Gastroesophageal sphincter (tissue), 4 donors: Measurements from ENCODE around the gene C15orf39. TPM values are rescaled to one million over a fixed set of nuclear protein-coding genes. Genes with fewer than 3 reads are reported as not detected.

Source experiments
- ATAC-seq: fragments of 150-250 bp; one replicate; pipeline ENCODE4 v1.9.1; 2016; ENCODE audit warnings: mild to moderate bottlenecking, moderate library complexity
- H3K27ac ChIP-seq, 4 donors: fragments of 200-600 bp; sonication (generic) in 3 of 4; 1 replicate in 3 of 4; 2 replicates in 1 of 4; pipeline ENCODE4 v1.5.1; 2016 to 2019
- H3K27me3 ChIP-seq: fragments of 200-600 bp; sonication (generic); one replicate; pipeline ENCODE4 v1.5.1; 2019
- H3K36me3 ChIP-seq, 2 donors: fragments of 200-600 bp; sonication (generic); one replicate each; pipeline ENCODE4 v1.5.1; 2019; ENCODE audit warnings: control low read depth in 1 of 2
- H3K4me1 ChIP-seq, 3 donors: fragments of 200-600 bp; sonication (generic); 1 replicate in 2 of 3; 2 replicates in 1 of 3; pipeline ENCODE4 v1.5.1; 2016 to 2019; ENCODE audit warnings: control low read depth in 2 of 3
- H3K4me3 ChIP-seq, 2 donors: fragments of 200-600 bp; sonication (generic); one replicate each; pipeline ENCODE4 v1.5.1; 2019; ENCODE audit warnings: mild to moderate bottlenecking in 1 of 2, moderate library complexity in 1 of 2
- H3K9me3 ChIP-seq, 3 donors: fragments of 200-600 bp; sonication (generic); one replicate each; pipeline ENCODE4 v1.5.1; 2017 to 2019; ENCODE audit warnings: control low read depth in 2 of 3
- EP300 ChIP-seq: sonication (generic); formaldehyde crosslinking; IDR thresholded peaks from one replicate; pipeline ENCODE4 v1.6.1; 2017; ENCODE audit warnings: antibody characterized with exemption, mild to moderate bottlenecking
- POLR2A ChIP-seq, 2 donors: fragments of 450-650 bp; IDR thresholded peaks; one replicate each; pipeline ENCODE4 v1.6.1; 2017; ENCODE audit warnings: antibody characterized with exemption in 2 of 2, mild to moderate bottlenecking in 2 of 2, moderate library complexity in 1 of 2
- POLR2AphosphoS5 ChIP-seq: sonication (generic); formaldehyde crosslinking; IDR thresholded peaks from one replicate; pipeline ENCODE4 v1.6.1; 2017; ENCODE audit warnings: antibody characterized with exemption
- WGBS, 2 donors: methylation state at CpG; one replicate each; pipeline ENCODE4 v1.1.5; 2018; ENCODE audit warnings: low coverage in 1 of 2; 5-methylcytosine and 5-hydroxymethylcytosine counted together
- total RNA-seq, 4 donors: library from RNA; depleted of rRNA; stranded (reverse); fragments of >200 nt; gene quantifications; one replicate each; pipeline ENCODE4 v1.1.0, GENCODE V29; 2016
- TF ChIP-seq, protein P1 (sequence below), 4 experiments: fragments of 200-600 bp in 2 of 4; fragments of 450-650 bp in 2 of 4; sonication (generic) in 1 of 4; IDR thresholded peaks; one replicate each; pipeline ENCODE4 v1.5.1; 2017 to 2019; ENCODE audit warnings: antibody characterized with exemption in 4 of 4, mild to moderate bottlenecking in 2 of 4, moderate library complexity in 2 of 4

The C15orf39 gene
- total RNA-seq, 4 donors from 2014 or later, result 7.3 to 13.2 (median 11.5) TPM

DNA sequence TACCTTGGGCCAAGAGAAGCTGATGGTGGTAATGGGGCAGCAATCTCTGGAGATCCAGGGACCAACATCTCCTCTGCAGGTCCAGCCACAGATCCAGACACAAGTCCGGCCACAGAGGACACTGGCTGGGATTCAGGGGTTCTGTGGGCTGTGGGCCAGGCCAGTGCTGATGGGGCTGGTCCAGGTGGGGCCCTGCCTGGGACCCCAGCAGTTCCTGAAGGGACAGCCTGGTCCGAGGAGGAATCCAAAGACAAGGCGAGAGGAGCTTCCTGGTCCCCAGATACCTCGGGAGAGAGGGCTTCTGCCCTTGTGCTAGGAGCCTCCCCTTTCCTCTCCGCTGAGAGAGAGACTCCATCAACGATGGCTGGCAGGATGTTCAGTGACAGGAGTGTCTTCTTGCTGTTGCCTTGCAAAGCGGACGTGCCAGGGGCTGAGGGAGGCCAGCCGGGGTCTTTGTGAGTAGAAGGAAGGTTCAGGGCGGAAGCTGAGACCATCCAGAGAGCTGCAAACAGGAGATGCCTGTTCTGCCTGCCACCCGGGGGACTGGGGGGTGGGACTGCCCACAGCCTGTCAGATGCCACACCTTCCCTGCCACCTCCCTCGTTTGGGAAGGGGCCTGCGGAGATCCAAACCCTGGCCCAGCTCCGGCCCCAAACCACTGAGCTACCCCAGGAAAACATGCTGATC lies 32.0 kb downstream of the C15orf39 start:
- Histone ChIP-seq H3K27ac (no peak overlapping the region), H3K4me1 (no peaks in the 10 kb centered on the region), H3K4me3 (no peak overlapping the region), H3K9me3 (no peaks in the 10 kb centered on the region), H3K36me3 (no peaks in the 10 kb centered on the region), H3K27me3 (peaks cover 73% of the 10 kb centered on the region)
- no peak for ATAC-seq
- WGBS, 2 donors, result 60% methylated on average over 2 of the region's 14 CpGs; no CpG with 5 or more reads in 1 of the 2 donors
- no peak for TF ChIP-seq POLR2A (IDR thresholded peaks at IDR 0.05)
- no peak for TF ChIP-seq EP300
- TF ChIP-seq, protein P1, sequence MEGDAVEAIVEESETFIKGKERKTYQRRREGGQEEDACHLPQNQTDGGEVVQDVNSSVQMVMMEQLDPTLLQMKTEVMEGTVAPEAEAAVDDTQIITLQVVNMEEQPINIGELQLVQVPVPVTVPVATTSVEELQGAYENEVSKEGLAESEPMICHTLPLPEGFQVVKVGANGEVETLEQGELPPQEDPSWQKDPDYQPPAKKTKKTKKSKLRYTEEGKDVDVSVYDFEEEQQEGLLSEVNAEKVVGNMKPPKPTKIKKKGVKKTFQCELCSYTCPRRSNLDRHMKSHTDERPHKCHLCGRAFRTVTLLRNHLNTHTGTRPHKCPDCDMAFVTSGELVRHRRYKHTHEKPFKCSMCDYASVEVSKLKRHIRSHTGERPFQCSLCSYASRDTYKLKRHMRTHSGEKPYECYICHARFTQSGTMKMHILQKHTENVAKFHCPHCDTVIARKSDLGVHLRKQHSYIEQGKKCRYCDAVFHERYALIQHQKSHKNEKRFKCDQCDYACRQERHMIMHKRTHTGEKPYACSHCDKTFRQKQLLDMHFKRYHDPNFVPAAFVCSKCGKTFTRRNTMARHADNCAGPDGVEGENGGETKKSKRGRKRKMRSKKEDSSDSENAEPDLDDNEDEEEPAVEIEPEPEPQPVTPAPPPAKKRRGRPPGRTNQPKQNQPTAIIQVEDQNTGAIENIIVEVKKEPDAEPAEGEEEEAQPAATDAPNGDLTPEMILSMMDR (IDR thresholded peaks at IDR 0.05), result no peak
- no peak for TF ChIP-seq POLR2AphosphoS5

DNA sequence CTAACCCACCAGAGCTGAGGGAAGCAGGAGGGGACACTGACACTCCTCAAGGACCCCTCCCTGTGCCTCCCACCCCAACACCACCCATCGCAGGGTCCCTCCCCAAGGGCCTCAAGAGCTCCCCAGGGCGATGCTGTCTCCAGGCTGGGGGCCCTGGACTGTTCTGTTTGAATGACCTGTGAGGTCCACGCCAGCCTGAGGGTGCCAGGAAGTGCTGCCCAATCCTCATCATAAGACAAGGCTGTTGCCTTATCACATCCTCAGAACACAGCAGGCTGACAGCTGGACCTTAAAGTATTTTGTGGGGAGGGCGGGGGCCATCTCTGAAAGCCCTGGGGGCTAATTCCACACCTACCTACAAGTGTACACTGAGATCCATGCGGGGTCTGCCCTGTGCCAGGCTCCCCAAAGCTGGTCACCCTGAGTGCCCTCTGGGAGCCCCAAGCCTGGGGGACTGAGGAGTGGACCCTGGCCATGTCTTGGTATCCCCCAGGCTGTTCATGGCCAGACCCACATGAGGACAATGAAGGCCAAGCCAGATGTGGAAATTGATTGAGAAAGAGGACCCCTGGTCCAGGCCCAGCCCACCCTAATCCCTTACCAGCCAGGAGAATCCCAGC lies 32.6 kb downstream of the C15orf39 start:
- WGBS, 2 donors, result no CpG with 5 or more reads among the region's 5 CpGs
- Histone ChIP-seq H3K27me3 (peaks cover 66% of the 10 kb centered on the region), H3K4me3 (no peak overlapping the region), H3K27ac (no peak overlapping the region), H3K4me1 (no peaks in the 10 kb centered on the region), H3K36me3 (no peaks in the 10 kb centered on the region), H3K9me3 (no peaks in the 10 kb centered on the region)
- no peak for TF ChIP-seq EP300
- TF ChIP-seq POLR2AphosphoS5, result no peak
- no peak for TF ChIP-seq POLR2A (IDR thresholded peaks at IDR 0.05)
- TF ChIP-seq, protein P1 (IDR thresholded peaks at IDR 0.05), result no peak
- no peak for ATAC-seq

DNA sequence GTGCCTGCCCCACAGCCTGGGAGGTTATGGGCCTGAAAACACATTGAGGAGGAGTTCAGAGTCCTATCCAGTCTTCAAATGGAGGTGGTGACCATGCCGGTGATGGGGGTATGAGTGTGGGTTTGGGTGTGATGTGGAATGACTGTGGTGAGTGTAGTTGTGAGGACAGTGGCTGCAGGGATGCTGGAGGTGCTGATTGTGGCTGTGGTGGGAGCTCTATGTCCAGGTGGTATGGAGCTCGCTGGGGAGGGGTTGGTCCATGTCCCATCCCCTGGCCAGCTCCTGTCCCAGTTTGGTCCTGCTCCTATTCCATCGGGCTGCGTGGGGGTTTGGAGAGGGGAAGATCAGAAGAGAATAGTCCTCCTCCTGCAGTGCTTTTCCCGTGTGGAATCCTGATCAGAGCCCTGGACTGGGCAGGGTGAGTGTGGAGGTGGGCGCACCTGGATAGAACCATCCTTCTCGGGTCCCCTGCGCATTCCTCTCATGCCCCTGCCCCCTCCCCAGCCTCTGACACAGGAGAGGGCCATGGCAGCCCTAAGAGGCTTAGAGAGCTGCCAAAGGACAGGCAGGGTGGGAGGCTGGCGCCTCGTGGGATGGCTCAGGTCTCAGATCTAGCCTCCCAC lies 33.5 kb downstream of the C15orf39 start:
- no peak for ATAC-seq
- WGBS, 2 donors, result 78 to 87% methylated on average over 3 to 6 of the region's 10 CpGs
- TF ChIP-seq, protein P1 (IDR thresholded peaks at IDR 0.05), result no peak
- TF ChIP-seq EP300 (no peak), POLR2AphosphoS5 (no peak), POLR2A (IDR thresholded peaks at IDR 0.05) (no peak)

DNA sequence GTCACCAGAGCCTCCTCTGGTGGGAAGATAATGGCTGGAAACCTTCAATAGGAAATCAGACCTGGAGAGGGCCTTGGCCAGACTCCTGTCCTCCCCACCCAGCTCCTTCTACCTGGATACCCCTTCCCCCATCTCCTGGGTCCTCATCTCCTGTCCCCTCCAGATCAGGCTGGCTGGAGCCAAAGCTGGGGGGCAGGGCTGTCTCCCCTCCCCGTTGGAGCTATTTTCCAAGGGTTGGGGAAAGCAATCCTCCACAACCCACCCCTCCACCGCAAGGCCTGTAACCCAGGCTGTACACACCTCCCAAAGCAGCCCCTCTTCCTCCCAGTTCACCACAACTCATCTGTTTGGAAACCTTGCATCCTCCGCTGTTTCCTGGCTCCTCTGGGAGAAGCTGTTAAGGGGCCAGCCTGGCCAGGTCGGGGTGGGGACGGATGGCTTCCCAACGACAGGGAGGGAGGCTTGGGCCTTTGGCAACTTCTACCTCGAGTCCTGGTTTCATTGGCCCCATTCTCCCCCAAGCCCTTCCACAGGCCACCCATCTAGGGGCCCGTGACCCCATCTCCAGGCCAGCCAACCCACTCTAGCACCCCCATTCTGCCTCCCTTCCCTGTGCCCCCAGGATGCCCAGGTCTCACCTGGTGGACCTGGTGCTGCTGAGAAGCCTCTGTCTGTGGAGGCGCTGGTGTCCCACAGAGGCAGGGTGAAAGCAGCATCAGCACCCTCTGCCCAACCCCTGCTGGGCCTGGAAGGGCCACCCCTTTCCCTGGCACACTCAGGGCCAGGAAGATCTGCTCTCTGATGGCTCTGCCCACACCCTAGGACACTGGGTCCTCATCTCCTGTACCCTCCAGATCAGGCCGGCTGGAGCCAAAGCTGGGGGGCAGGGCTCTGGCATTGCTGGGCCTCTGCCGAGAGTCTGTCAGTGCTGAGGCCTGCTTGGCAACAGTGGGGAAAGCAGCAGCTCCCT lies 34.4 kb downstream of the C15orf39 start:
- TF ChIP-seq, protein P1 (IDR thresholded peaks at IDR 0.05), result no peak
- TF ChIP-seq POLR2AphosphoS5 (no peak), POLR2A (IDR thresholded peaks at IDR 0.05) (no peak), EP300 (no peak)
- Histone ChIP-seq H3K9me3 (no peaks in the 10 kb centered on the region), H3K27me3 (peaks cover 62% of the 10 kb centered on the region), H3K27ac (no peak overlapping the region), H3K4me1 (no peaks in the 10 kb centered on the region), H3K36me3 (no peaks in the 10 kb centered on the region), H3K4me3 (no peak overlapping the region)
- ATAC-seq, result no peak
- 89 to 100% methylated on average over 1 to 3 of the region's 11 CpGs for WGBS, 2 donors

More for the DNA sequence above, 33.5 kb downstream of the C15orf39 start:
- Histone ChIP-seq H3K36me3 (no peaks in the 10 kb centered on the region), H3K27ac (no peak overlapping the region), H3K4me1 (no peaks in the 10 kb centered on the region), H3K4me3 (no peak overlapping the region), H3K27me3 (peaks cover 62% of the 10 kb centered on the region), H3K9me3 (no peaks in the 10 kb centered on the region)
